ENCODE measurements around the gene PTPRE.

DNA sequence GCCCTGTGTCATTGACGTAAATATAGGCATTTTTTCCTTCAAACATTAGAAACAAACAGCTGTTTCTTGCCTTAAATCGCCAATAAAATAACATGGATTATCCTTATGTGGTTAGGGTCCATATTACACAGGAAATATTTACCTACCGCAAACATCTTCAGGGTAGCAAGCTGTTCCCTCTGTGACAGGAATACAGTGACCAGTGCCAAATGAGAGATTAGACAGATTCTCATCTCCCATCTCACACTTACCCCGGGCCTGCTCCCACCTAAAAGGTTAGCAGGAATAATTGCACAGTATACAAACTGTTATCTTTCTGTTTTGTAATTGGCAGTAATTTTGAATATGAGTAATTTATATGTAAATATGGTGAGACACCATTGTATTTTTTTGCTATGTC lies 202.8 kb downstream of the PTPRE start:
- TF ChIP-seq POLR2AphosphoS5 (IDR thresholded peaks at IDR 0.05; ENCODE audit: borderline replicate concordance, low read depth, low read length): no peak
- TF ChIP-seq EZH2 (IDR thresholded peaks at IDR 0.05): no peak
- no peak for TF ChIP-seq FOXP2 (optimal IDR thresholded peaks at IDR 0.05; ENCODE audit: control extremely low read depth, extremely low read length, insufficient read depth)
